Stimulated activated CD8-positive, alpha-beta memory T cell treated with anti-CD3 and anti-CD28 coated beads, Interleukin-7, amount 100 ng/mL, for 1 hour (primary cell): ENCODE data around the gene STEAP3.

Experiments used
- DNase-seq, 2 donors: peaks; one replicate each; pipeline ENCODE4 v3.0.0-alpha.2; 2020; ENCODE audit warnings: low read depth in 2 of 2

Gene STEAP3, protein sequence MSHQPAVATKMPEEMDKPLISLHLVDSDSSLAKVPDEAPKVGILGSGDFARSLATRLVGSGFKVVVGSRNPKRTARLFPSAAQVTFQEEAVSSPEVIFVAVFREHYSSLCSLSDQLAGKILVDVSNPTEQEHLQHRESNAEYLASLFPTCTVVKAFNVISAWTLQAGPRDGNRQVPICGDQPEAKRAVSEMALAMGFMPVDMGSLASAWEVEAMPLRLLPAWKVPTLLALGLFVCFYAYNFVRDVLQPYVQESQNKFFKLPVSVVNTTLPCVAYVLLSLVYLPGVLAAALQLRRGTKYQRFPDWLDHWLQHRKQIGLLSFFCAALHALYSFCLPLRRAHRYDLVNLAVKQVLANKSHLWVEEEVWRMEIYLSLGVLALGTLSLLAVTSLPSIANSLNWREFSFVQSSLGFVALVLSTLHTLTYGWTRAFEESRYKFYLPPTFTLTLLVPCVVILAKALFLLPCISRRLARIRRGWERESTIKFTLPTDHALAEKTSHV

DNA sequence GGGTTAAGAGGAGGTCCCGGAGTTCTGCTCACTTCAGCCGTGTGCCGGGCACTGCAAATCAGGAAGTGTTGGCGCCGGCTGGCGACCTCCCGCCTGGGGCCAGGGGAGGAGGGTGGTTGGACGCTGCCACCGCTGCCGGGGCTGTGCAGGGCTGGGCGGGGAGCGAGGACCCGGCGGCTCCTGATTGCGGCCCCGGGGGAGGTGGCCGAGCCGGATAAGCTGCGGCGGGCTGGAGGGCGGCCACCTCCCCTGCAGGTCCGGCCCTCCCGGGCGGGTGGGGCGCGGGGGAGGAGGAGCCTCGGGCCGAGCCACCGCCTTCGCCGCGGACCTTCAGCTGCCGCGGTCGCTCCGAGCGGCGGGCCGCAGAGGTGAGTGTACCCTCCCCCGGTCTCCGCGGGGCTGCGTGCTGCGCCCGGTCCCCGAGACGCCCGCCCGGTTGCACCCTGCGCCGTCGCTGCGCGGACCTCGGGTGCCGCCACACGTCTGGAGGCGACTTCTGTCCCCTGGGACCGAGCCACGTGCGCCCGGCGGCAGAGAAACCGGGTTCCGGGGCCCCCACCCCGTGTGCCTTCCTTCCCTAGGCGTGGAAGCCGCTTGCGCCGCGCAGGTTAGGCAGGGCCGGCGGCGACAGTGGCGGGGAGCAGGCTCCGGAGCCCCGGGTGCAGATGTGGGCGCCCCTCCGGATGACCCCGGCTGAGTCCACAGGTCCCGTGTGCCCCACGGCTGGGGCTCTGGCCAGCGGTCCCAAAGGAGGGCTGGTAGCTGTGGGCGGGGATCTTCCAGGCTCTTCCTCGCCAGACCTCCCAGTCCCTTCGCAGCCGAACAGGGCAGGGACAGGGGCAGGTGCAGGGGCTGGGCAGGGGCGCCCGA, at the start of gene STEAP3:
TSS of gene STEAP3 (plus strand) at position 314 of the 870 bp plus-strand sequence. CDS start 7,179 bp downstream, outside the sequence.
- DNase-seq, result no peak

DNA sequence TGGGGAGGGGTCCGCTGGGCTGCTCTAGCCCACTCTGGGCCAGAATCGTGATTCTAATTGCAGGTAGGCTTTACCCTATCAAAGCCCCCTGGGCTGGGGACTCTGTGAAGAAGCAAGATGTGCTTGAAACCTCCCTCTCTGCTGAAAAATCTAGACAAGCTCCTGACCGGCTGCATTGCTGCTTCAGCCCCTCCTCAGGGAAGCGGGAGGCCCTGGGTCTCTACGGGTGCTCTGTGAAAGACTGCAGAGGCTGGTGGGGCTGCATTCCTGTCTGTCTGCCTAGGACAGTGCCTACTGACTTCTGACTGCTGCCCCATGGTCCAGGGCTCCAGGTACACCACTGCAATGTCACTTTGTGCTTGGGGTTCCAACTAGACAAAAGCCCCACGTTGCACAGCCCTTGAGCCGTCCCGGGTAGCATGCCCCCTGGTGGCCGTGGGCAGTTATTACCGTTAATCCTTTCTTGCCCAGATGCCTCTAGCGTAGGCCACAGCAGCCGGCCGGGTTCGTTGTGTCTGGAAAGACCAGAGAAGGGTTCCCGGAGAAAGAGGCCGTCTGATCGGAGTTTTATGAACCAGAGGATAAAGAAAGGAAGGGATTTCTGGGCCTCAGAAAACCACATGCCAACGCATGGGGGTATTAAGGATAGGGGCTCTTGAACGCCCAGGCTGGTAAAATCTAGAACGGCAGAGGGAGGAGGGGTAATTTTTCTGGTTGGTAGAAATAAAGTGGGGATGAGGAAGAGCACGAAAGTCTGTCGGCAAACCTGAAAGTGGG, 49.2 kb upstream of the STEAP3 start:
- DNase-seq, result peak in 1 of 2 donors; percentile 25

DNA sequence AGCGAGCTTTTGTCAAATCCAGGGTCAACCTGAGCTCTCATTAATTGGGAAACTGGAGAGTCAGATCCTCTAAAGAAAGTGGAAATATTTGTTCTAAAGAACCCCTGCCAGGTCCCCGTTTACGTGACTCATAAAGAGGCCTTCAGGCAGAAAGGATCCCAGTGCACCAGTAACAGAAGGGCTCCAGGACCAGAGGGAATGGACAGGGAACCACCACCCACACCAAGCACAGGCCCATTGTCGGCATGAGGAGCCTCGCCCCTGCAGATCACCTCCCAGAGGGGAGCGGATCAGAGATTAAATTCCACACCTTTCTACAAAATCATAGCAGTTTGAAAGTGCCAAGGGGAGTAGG, 48.7 kb upstream of the STEAP3 start:
- DNase-seq, result no peak

DNA sequence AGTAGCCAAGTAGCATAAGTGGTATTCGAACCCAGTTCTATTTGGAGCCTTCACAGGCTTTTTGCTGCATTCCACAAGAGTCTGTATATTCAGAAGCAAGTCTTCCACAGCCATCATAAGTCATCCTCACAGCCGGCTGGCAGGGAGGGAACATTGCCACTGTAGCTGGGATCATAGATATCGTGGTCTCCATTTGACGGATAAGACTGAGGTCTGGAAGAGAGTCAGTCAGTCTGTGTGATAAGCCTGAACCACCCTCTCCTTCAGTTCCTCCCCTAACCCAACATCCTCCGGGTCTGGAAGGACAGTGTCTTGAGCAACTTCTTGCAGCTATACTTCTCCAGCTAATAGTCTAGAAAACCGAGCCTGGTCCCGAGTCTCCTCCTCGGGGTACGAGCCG, 48.1 kb upstream of the STEAP3 start:
- DNase-seq, result no peak

DNA sequence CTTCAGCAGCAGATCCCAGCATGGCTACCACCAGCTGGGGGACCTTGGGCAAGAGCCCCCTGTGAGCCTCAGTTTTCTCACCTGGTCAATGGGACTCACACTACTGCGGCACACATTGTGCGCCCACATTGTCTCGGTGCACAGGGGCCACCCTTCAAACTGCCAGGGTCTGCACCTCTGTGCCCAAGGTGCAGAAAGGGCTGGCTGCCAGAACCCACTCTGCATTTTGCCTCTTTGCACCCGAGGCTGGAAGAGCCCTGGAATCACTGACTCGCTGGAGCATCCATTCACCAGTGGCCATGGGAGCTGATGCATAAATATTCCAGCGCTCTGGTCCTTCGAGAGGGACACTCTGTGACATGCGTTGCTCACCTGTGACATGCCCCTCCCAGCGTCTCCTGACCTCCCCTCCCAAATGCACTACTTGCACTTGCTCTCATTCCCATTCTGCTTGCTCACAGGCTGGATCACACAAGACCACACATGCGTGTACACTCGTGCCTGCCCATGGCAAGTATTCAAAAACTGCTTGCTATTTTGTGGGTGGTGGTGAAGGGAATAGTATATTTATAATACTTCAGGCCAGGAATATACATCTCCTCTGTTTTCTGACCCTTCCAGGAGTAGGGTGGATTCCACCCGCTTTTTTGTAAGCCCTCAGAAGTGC, 46.3 kb upstream of the STEAP3 start:
- no peak for DNase-seq

DNA sequence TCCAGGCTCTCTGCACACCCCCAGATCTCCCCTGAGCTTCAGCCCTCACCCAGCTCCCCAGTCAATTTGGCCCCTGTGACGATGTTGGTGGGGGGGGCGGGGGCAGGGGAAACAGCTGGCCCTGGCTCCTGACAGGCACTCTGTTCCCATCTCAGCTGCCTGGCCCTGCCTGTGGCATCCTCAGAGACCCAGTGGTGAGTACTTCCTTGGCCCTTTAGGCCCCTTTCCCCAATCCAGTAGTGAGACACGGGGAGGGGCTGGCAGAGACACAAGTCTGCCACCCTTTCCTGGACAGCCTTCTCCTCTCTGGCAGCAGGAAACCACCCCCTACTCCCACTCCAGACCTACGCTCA, 45.8 kb upstream of the STEAP3 start:
- DNase-seq, result no peak

DNA sequence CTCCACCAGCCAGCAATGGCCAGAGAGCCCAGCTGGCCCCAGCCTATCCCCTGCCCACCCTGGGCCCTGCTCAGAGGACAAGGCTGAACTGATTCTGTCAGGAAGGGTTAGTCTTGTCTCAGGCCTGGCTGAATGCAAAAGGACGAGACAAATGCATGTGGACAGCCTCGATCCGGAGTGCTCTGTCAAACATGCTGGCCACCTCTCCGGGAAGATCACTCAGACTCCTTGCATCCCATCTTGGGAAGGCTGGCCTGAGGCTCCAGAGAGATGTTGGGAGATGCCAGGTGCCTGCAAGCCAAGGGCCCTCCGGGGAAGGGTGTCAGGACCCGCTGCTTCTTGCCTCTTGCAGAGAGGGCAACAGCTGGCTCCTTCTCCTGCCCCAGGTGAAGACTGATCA, 44.9 kb upstream of the STEAP3 start:
- DNase-seq, result no peak

DNA sequence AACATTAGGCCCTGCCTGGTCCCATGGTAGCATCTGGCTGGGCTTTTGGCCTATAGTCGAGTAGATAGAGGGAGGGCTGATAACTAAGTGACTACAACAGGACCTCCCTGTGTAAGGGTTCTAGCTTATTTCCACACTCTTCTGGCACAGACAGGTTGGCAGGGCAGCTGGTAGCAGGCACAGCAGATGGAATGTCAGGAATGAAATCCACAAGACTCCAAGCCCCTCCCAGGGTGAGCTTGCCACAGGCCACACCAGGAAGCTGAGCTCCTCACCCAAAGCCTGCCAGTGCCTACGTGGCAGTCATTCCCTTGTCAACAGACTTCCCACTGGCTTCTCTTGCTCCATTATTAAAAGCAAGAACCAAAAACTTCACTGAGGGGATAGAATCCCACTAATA, 44.4 kb upstream of the STEAP3 start:
- no peak for DNase-seq

DNA sequence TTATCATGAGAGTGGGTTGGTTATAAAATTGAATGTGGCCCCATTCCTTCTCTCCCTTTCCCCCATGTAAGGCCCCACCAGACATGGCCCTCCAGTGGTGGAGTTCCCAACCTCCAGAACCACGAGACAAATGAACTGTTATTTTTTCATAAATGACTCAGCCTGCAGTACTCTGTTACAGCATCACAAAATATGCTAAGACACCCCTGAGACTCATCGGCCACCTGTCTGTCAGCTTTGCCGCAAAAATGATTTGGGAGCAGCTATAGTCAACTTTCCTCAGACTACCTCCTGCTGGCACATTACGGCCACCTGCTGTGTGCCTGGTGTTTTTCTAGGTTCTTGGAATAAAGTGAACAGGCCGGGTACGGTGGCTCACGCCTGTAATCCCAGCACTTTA, 43.6 kb upstream of the STEAP3 start:
- no peak for DNase-seq

DNA sequence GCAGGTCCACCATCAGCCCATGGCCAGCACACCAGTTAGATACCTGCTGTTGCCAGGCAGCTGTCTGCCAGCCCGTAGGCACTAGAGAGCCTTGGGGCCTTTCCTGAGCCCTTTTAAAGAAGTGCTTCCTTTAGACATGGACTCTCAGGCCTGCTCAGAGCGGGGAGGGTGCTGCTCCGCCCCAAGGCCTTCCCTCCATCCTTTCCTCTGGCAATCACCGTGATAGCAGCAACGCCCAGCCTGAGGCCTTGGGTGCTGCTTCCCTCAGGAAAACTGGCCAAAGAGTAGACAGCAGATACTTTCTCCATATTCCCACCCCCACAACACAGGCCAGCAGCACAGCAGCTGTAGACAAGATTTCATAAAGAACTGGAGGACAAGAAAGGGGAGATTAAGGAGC, 42.7 kb upstream of the STEAP3 start:
- DNase-seq, result no peak

DNA sequence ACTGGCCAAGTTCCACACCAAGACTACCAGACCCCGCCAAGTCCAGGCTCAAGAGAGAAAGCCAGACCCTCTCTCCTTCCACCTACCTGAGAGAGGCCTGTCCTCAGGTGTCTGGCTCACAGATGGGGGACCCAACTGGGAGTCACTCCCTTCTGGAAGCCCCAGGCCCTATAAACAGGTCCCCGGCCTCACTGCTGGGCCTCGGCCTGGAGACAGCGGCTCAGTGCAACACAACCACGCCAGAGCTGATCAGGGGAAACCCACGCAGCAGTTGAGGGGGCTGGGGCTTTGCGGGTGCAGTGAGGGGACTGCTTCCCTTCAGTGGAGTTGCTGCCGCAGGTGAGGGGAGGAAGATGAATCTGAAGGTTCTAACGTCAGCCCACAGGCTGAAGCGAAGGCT, 42.2 kb upstream of the STEAP3 start:
- DNase-seq, result no peak

DNA sequence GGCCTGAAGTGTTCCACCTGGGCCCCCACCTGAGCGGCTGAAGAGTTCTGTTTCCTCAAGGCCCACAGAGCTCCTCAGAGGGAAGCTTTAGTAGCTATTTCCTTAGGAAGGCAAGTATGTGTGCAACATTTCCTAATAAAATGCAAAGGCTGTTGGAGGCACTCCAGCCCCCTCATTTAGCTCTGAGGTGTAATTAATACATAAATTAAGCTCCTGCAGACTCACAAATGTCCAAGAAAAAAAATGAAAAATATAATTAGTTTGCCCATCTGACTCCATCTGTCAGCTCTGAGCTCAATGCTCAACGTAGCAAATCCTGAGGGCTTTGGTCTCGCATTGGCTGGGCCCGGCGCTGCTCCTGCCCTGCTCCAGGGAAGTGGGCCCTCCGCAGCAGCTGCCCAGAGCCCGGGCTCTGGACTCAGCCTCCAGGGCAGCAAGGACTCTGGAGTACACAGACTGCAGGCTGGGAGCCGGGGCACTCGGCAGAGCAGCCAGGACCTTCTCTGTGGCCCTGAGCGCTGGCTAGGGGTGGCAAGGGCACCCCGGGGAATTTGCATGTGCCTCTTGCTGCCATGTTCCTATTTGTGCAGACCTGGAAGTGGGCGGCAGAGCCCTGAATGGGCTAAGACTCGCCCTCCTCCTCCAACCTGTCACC, 41.7 kb upstream of the STEAP3 start:
- DNase-seq, result no peak

DNA sequence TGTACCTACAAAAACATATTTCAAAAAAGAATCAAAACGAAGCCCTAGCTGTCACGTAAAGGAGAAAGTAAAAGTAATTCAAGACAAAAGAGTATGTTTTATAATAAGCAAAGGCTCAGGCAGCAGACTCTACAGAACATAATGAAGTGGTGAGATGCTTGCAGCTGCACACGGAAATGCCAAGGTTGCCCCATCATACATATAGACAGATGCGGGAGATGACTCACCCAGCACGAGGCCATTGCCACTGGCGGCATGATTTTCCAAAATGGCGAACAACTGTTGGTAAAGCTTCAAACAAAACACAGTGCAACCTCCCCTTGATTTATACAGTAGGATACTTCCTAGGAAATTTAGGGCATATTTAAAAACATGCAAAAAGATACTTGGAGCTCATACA, 39.1 kb upstream of the STEAP3 start:
- DNase-seq, result no peak

DNA sequence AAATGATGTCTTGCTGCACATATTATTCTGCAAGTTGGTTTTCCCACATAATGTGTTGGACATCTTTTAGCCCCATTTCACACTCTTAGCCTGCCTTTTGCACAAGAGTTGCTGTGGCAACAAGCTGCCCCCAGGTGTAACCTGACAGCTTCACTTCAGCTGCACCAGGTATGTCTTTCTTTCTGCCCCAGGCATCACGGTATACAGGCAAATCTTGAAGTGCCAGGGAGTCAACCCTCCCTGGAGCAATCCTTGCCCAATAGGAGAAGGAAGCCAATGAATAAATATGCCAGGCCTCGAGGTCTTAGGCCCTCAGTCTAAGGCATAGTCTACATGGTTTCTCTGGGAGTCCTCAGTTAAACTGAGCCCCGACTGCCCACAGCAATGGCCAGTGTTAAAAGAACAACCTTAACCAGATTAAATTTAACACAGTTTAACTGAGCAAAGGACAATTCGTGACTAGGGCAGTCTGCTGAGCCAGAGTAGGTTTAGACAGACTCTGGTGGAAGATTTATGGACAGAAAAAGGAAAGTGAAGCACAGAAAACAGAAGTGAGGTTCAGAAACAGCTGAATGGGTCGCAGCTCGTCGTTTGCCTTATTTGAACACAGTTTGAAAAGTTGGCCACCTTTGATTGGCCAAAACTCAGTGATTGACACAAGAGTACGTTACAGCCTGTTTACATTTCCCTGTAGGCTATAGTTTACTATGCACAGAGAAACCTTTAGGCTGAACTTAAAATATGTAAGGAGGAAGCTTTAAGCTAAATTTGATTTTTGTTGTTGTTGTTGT, 33.1 kb upstream of the STEAP3 start:
- DNase-seq, result no peak

DNA sequence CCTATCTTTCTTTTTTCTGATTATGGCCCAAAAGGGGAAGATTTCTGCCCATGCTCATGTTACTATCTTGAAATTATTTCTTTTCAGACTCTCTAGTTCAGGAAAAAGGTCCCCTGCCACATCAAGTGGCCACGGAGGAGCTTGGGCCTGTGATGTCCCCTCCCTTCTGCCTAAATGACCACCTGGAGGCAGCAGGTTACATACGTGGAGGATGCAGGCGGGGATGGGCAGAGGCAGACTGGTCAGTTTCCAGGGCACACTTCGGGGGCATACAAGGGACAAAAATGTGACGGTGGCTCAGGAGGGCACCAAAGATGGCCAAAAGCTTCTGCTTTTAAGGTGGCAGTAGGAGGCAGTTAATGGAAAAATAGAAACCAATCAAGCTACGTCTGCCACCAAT, 30.7 kb upstream of the STEAP3 start:
- DNase-seq, result no peak

DNA sequence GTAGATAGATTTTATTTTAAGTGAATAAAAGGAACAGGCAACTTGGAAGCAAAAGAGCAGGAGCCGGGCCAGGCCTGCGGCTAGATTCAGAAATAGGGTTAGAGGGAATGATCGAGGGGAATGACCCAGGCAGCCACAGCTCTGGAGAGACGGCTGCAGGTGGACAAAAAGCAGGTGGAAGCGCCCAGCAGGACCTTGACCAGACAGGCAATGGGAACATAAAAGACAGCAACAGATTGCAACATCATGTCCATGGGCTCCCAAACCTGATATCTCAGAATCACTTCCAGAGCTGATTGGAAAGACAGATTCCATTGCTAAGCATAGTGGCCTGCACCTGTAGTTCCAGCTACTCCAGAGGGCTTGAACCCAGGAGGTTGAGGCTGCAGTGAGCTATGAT, 28.6 kb upstream of the STEAP3 start:
- no peak for DNase-seq

DNA sequence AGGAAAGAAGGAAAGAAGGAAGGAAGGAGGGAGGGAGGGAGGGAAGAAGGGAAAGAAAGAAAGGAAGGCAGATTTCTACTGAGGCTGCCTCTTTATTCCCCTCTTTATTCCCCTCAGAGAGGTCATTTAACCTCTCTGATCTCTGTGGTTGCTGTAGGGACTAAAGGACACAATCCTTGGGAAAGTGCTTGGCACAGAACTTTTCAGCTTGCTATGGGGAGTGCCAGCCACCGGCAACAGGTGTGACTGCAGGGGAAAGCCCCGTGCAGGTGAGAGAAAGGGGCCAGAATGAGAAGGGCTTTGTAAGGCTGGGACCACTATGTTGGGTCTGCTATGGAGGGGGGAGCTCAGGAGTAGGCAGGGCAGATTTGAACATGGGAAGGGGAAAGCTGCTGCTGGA, 27.7 kb upstream of the STEAP3 start:
- DNase-seq, result no peak

DNA sequence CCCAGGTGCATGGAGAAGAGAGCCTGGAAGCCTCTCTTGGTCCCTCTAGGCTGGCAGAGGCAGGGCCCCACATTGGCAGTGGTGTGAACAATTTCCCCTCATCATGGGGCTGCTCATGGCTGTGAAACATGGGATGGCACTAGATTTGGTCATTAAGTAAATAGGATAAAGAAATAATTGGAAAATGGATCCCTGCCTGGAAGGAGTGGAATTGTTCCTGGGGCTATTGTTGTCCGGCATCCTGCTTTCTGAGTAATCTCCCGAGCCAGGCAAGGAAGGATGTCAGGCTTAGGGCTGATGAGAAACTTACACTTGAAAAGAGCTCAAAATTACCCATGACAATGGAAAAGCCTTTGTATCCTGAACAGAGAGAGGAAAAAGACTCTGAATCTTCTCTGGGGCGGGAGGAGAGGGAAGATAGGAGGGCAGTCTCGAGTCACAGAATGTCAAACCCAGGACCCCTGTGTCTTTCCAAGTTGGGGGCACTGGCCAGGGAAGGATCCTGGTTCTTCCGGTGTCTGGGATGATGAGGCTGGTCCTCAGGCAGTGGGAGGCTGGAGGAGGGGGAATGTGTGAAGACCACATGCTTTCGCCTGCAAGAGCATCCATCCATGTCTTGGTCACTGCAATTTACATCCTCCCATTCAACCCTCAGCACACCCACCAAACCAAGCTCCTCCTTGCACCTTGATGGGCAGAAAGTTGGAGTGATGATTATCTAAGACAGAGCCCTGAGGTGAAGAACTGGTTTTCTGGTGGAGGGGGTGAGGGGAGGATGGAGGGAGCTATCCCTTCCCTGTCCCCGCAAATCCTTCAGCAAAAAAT, 27.1 kb upstream of the STEAP3 start:
- no peak for DNase-seq

DNA sequence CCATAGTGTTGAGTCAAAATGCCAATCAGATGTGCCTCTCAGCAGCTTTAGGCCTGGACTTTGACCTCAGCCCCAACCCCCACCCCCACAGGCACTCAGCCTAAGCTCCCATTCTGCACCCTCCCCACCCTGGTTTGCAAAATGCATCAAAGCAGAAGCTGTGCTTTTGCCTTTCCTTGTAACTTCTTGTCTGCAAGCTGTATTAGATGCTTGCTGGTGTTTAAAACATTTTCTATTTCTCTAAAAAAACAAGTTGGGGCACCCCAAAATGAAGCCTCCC, 26.6 kb upstream of the STEAP3 start:
- DNase-seq, result no peak
